Osteocyte (in vitro differentiated cells): Measurements from ENCODE around the gene NPLOC4. TPM values are rescaled to one million over a fixed set of nuclear protein-coding genes. Genes with fewer than 3 reads are reported as not detected.

Source experiments
- DNase-seq: peaks from one replicate; pipeline ENCODE4 v3.0.0; 2021; ENCODE audit warnings: mixed read lengths; ENCODE audit not compliant: unreplicated experiment; ENCODE audit errors: extremely low spot score
- H3K27ac Mint-ChIP-seq: one replicate; pipeline ENCODE4 v1.8.0; 2021; ENCODE audit warnings: mild to moderate bottlenecking, mixed read lengths; ENCODE audit not compliant: unreplicated experiment
- H3K27me3 Mint-ChIP-seq: one replicate; pipeline ENCODE4 v1.8.0; 2021; ENCODE audit warnings: mixed read lengths; ENCODE audit not compliant: unreplicated experiment
- H3K36me3 Mint-ChIP-seq: one replicate; pipeline ENCODE4 v1.8.0; 2021; ENCODE audit warnings: mixed read lengths; ENCODE audit not compliant: unreplicated experiment
- H3K4me1 Mint-ChIP-seq: one replicate; pipeline ENCODE4 v1.8.0; 2021; ENCODE audit warnings: mixed read lengths; ENCODE audit not compliant: unreplicated experiment
- H3K4me3 Mint-ChIP-seq: one replicate; pipeline ENCODE4 v1.8.0; 2021; ENCODE audit warnings: mild to moderate bottlenecking, moderate library complexity, mixed read lengths; ENCODE audit not compliant: unreplicated experiment
- H3K9me3 Mint-ChIP-seq: one replicate; pipeline ENCODE4 v1.8.0; 2021; ENCODE audit warnings: mixed read lengths; ENCODE audit not compliant: unreplicated experiment
- CTCF ChIP-seq: fragments of 200-600 bp; sonication (generic); IDR thresholded peaks from 2 replicates; pipeline ENCODE4 v1.5.0; 2021; ENCODE audit warnings: antibody characterized with exemption, mild to moderate bottlenecking, moderate library complexity
- total RNA-seq: library from RNA; stranded (reverse); gene quantifications from 2 replicates; pipeline ENCODE4 v1.2.1, GENCODE V29; 2021

The NPLOC4 gene
- total RNA-seq, 1 donor from 2014 or later = 99.7 TPM

DNA sequence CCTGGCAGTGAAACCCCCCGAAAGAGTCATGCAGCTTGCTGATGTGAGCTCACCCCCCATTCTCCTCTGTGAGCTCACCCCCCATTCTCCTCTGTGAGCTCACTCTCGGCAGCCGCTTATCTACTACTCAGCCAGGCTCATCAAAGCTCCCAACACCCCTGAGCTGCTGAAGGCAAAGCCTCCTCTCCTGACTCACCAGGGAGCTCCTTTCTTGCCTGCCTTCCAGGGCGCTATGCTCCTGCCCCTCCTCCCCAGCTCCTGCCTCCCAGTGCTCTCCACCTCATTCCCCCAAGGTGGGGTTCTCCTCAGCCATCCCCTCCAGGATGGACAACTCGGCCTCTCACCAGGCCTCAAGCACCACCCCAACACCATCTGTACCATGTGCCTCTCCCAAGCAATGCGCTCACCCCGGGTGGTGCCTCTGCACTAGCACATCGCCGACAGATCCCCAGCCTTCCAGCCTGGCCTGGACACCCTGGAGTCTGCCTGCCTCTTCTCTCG, 57.0 kb downstream of the NPLOC4 start:
- H3K9me3 Mint-ChIP-seq = no peaks in the 10 kb centered on the region
- H3K4me1 Mint-ChIP-seq = peaks cover 90% of the 10 kb centered on the region
- DNase-seq = no peak
- peak overlapping the region; percentile 86 for H3K27ac Mint-ChIP-seq
- H3K4me3 Mint-ChIP-seq = no peak overlapping the region
- peaks cover 37% of the 10 kb centered on the region for H3K36me3 Mint-ChIP-seq
- TF ChIP-seq CTCF = no peak
- H3K27me3 Mint-ChIP-seq = no peaks in the 10 kb centered on the region

DNA sequence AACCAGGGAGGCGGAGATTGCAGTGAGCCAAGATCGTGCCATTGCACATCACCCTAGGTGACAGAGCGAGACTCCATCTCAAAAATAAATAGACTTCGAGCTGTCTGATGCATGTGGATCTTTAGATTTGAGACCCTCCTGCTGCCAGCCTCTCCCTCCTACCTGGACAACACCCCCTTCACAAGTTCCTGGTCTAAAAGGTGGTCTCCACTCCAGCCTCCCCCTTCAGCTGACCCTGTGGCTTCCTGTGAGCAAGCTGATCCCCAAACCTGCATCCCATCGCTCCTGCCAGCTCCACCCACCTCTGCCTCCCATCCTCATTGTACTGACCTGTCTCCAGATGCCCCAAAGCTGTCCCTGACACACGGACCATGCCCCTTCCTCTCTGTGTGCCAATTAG, 57.6 kb downstream of the NPLOC4 start:
- Mint-ChIP-seq H3K36me3 (peaks cover 34% of the 10 kb centered on the region), H3K27ac (peak overlapping the region; percentile 86), H3K4me3 (no peak overlapping the region), H3K9me3 (no peaks in the 10 kb centered on the region), H3K4me1 (peaks cover 87% of the 10 kb centered on the region), H3K27me3 (no peaks in the 10 kb centered on the region)
- no peak for TF ChIP-seq CTCF
- DNase-seq = no peak

DNA sequence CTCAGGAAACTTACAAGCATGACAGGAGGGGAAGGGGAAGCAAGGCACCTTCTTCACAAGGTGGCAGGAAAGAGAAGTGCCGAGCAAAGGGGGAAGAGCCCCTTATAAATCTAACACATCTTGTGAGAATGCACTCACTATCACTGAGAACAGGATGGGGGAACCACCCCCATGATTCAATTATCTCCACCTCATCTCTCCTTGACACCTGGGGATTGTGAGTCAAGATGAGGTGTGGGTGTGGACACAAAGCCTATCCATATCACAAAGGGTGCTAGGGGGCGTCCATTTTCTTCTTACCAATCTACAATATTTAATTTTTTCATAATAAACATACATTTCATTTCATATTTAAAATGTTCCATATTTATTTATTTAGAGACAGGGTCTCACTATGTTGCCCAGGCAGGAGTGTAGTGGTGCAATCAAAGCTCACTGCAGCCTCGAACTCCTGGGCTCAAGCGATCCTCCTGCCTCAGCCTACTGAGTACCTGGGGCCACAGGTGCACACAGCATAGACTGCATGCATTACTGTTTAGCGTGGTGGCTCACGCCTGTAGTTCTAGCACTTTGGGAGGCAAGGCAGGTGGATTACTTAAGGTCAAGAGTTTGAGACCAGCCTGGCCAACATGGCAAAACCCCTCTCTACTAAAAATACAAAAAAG, 58.2 kb downstream of the NPLOC4 start:
- H3K9me3 Mint-ChIP-seq = no peaks in the 10 kb centered on the region
- no peak for DNase-seq
- H3K27ac Mint-ChIP-seq = peak overlapping the region; percentile 92
- peaks cover 84% of the 10 kb centered on the region for H3K4me1 Mint-ChIP-seq
- no peaks in the 10 kb centered on the region for H3K27me3 Mint-ChIP-seq
- H3K36me3 Mint-ChIP-seq = peaks cover 38% of the 10 kb centered on the region
- no peak for TF ChIP-seq CTCF
- H3K4me3 Mint-ChIP-seq = peak overlapping the region; percentile 50

GRCh38 chr17:81578038-81578441, 58.9 kb downstream of the NPLOC4 start:
- peak overlapping the region; percentile 92 for H3K27ac Mint-ChIP-seq
- no peaks in the 10 kb centered on the region for H3K27me3 Mint-ChIP-seq
- peaks cover 36% of the 10 kb centered on the region for H3K36me3 Mint-ChIP-seq
- H3K4me1 Mint-ChIP-seq = peaks cover 78% of the 10 kb centered on the region
- peak overlapping the region; percentile 50 for H3K4me3 Mint-ChIP-seq
- DNase-seq = no peak
- TF ChIP-seq CTCF = no peak
- H3K9me3 Mint-ChIP-seq = no peaks in the 10 kb centered on the region

DNA sequence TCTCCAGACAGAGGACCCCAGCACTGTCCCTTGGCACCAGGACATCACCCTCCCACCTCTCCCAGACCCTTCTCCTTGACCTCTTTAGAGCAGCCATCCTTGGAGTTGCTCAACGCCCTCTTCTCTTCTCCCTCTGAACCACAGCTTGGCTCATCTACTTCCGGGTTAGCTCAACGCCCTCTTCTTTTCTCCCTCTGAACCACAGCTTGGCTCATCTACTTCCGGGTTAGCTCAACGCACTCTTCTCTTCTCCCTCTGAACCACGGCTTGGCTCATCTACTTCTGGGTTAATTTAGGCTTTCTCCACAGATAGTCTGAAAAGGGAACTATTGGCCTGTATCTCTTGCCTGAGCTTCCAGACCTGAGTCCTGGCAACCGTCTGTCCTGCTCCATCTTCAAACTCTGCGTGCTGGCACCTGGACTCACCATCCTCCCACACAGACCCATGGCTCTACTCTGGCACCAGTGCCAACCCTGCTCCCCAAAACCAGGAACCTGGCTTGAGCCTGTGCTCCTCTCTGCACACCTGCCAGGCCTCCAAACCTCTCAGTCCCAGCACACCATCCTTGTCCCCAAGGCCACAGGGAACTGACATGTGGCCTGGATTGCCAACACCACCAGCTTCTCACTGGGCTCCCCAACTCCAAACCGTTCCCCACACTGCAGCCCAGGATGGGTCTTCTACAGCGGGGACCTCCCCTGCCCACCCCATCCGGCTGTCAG, 59.5 kb downstream of the NPLOC4 start:
- TF ChIP-seq CTCF = no peak
- Mint-ChIP-seq H3K4me1 (peaks cover 77% of the 10 kb centered on the region), H3K36me3 (peaks cover 40% of the 10 kb centered on the region), H3K27ac (peak overlapping the region; percentile 92), H3K4me3 (peak overlapping the region; percentile 50), H3K9me3 (no peaks in the 10 kb centered on the region), H3K27me3 (no peaks in the 10 kb centered on the region)
- DNase-seq = no peak
